HK-2 (cell line): Measurements from ENCODE around the gene BHLHA9.

Experiments
- DNase-seq: peaks from one replicate; pipeline ENCODE4 v3.0.0-alpha.2; 2018; ENCODE audit not compliant: unreplicated experiment

The BHLHA9 gene

GRCh38 chr17:1255041-1255440 is 15.2 kb upstream of the BHLHA9 start:
- DNase-seq = no peak

GRCh38 chr17:1256699-1257098 is 13.5 kb upstream of the BHLHA9 start:
- no peak for DNase-seq

- no peak for DNase-seq
Measured at GRCh38 chr17:1260086-1260769, 10.0 kb upstream of the BHLHA9 start.

GRCh38 chr17:1260770-1261161 is 9.5 kb upstream of the BHLHA9 start:
- DNase-seq = no peak

GRCh38 chr17:1264196-1264595 is 6.0 kb upstream of the BHLHA9 start:
- DNase-seq = no peak

GRCh38 chr17:1267471-1267943 is 2.7 kb upstream of the BHLHA9 start:
- DNase-seq = no peak

GRCh38 chr17:1271030-1271423 is 783 bp downstream of the BHLHA9 start:
- no peak for DNase-seq

- no peak for DNase-seq
Measured at GRCh38 chr17:1271441-1271840, 1.2 kb downstream of the BHLHA9 start.

- DNase-seq = no peak
Measured at GRCh38 chr17:1272701-1273100, 2.5 kb downstream of the BHLHA9 start.

GRCh38 chr17:1273492-1274244 is 3.4 kb downstream of the BHLHA9 start:
- DNase-seq = no peak

- no peak for DNase-seq
Measured at GRCh38 chr17:1274245-1274608, 4.0 kb downstream of the BHLHA9 start.

GRCh38 chr17:1275205-1275961 is 5.1 kb downstream of the BHLHA9 start:
- no peak for DNase-seq

- DNase-seq = peak; percentile 59
Measured at GRCh38 chr17:1275962-1276736, 5.9 kb downstream of the BHLHA9 start.

- no peak for DNase-seq
Measured at GRCh38 chr17:1280652-1281051, 10.4 kb downstream of the BHLHA9 start.

- no peak for DNase-seq
Measured at GRCh38 chr17:1286379-1287106, 16.3 kb downstream of the BHLHA9 start.

- DNase-seq = no peak
Measured at GRCh38 chr17:1289695-1290094, 19.5 kb downstream of the BHLHA9 start.

GRCh38 chr17:1290676-1291075 is 20.4 kb downstream of the BHLHA9 start:
- DNase-seq = no peak

GRCh38 chr17:1294157-1294717 is 24.0 kb downstream of the BHLHA9 start:
- DNase-seq = no peak

GRCh38 chr17:1298606-1299005 is 28.4 kb downstream of the BHLHA9 start:
- no peak for DNase-seq

GRCh38 chr17:1299552-1300370 is 29.5 kb downstream of the BHLHA9 start:
- DNase-seq = no peak
